PC-3 (cell line): ENCODE measurements around the gene CHI3L1.

Experiments
- EZH2 ChIP-seq: fragments of 300-600 bp; sonication (generic); IDR thresholded peaks from one replicate; pipeline ENCODE4 v1.6.1; 2017; ENCODE audit warnings: antibody characterized with exemption, mild to moderate bottlenecking, low read length; ENCODE audit not compliant: unreplicated experiment
- EZH2phosphoT487 ChIP-seq: fragments of 300-600 bp; sonication (generic); IDR thresholded peaks from 2 replicates; pipeline ENCODE4 v1.6.1; 2018; ENCODE audit warnings: mild to moderate bottlenecking, antibody characterized with exemption, low read length, borderline replicate concordance
- TF ChIP-seq, protein P1 (sequence below): fragments of 300-600 bp; sonication (generic); conservative IDR thresholded peaks from 2 replicates; pipeline ENCODE4 v1.5.1; 2017; ENCODE audit warnings: antibody characterized with exemption, low read depth, mild to moderate bottlenecking, low read length

DNA sequence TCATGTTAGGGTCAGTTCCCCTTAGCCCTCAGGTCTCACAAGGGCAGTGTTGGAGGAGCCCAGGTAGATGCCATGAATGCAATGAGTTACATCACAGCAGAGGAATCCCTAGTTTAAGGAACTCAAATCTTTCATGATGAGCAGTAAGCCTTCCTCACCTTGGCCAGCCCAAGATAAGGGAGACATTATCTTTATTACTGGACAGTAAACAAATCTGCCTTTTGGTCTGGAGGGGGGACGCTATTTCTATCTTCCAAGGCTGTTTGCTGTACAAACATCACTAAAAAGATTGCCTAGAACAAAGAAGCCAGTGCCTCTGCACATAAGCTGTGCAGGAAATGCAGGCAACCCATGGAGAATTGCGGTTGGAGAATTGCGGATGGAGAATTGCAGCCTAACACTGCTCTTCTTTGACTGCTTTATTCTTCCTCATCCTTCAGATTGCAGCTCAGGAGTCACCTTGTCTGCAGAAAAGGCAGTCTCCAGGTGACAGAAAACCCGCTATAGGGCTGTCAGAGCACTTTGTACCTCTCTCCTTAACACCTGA lies 2.3 kb upstream of the CHI3L1 start:
- TF ChIP-seq EZH2 = no peak
- TF ChIP-seq, protein P1, sequence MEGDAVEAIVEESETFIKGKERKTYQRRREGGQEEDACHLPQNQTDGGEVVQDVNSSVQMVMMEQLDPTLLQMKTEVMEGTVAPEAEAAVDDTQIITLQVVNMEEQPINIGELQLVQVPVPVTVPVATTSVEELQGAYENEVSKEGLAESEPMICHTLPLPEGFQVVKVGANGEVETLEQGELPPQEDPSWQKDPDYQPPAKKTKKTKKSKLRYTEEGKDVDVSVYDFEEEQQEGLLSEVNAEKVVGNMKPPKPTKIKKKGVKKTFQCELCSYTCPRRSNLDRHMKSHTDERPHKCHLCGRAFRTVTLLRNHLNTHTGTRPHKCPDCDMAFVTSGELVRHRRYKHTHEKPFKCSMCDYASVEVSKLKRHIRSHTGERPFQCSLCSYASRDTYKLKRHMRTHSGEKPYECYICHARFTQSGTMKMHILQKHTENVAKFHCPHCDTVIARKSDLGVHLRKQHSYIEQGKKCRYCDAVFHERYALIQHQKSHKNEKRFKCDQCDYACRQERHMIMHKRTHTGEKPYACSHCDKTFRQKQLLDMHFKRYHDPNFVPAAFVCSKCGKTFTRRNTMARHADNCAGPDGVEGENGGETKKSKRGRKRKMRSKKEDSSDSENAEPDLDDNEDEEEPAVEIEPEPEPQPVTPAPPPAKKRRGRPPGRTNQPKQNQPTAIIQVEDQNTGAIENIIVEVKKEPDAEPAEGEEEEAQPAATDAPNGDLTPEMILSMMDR = no peak
- no peak for TF ChIP-seq EZH2phosphoT487
